NOMO-1 (cell line): ENCODE measurements around the gene NEK11.

Experiments
- DNase-seq, 2 experiments: peaks; one replicate each; lab custom pipeline; 2025; ENCODE audit not compliant: unreplicated experiment in 2 of 2; lab: John Stamatoyannopoulos, UW

NEK11 gene

GRCh38 chr3:131221731-131222130, 195.1 kb downstream of the NEK11 start:
- DNase-seq = no peak

GRCh38 chr3:131222599-131222998, 195.9 kb downstream of the NEK11 start:
- DNase-seq = no peak

DNA sequence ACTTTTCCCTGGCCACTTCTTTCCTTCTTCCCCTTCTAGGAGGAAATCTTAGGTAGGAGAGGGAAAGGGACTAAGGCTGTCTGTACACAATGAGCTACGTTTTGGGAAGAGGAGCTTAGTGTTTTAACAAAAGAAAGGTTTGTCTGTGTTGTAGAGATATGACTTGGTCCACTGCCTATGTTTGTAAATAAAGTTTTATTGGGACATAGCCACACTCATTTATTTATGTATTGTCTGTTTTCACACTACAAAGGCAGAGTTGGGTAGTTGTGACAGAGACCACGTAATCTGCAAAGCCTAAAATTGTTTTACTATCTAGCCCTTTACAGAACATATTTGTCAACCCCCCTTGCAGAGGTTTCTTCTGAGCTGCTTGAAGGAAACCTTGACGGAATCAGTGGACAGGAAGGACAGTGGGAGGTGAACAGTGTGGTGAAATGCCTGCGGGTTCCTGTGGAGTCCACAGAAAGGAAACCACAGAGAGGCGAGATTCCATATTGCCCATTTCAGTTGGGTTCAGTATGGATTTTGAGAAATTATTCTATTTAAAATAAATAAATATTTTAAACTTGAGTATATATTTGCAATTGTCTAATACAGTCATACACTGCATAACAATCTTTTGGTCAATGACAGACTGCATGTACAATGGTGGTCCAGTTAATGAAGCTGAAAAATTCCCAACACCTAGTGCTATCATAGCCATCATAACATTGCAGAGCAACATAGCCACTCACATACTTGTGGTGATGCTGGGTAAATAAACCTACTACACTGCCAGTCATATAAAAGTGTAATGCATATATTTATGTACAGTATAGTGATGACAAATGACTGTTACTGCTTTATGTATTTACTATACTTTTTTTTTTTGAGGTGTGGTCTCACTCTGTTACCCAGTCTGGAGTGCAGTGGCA, 197.0 kb downstream of the NEK11 start:
- no peak for DNase-seq

DNA sequence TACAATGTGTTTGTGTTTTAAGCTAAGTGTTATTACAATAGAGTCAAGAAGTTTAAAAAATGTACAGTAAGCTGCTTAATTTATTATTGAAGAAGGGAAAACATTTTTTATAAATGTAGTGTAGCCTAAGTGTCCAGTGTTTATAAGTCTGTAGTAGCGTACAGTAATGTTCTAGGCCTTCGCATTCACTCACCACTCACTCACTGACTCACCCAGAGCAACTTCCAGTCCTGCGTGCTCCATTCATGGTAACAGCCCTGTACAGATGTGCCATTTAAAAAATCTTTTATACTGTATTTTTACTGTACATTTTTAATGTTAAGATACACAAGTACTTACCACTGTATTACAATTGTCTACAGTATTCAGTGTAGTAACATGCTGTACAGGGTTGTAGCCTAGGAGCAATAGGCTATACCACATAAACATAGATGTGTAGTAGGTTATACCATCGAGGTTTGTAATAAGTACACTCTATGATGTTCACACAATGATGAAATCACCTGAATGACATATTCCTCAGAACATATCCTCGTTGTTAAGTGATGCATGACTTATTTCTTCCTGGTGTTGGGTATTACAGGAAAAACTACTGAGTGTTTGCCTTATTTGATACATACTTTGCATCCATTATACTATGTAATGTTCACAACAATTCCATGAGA, 198.3 kb downstream of the NEK11 start:
- no peak for DNase-seq

DNA sequence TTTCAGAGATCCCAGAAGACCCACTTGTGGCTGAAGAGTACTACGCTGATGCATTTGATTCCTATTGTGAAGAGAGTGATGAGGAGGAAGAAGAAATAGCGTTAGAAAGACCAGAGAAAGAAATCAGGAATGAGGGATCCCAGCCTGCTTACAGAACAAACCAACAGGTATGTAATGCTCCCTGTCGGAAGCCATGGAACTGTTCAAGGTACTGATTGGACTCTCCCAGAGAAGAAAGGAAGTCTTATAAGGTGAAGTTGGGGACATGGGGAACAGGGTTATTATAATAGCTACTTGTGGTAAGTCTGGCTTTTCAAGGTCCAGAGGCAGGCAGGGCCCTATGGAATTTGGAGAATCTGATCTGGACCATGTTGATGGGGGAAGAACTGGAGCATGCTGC, 201.8 kb downstream of the NEK11 start:
- DNase-seq = no peak

DNA sequence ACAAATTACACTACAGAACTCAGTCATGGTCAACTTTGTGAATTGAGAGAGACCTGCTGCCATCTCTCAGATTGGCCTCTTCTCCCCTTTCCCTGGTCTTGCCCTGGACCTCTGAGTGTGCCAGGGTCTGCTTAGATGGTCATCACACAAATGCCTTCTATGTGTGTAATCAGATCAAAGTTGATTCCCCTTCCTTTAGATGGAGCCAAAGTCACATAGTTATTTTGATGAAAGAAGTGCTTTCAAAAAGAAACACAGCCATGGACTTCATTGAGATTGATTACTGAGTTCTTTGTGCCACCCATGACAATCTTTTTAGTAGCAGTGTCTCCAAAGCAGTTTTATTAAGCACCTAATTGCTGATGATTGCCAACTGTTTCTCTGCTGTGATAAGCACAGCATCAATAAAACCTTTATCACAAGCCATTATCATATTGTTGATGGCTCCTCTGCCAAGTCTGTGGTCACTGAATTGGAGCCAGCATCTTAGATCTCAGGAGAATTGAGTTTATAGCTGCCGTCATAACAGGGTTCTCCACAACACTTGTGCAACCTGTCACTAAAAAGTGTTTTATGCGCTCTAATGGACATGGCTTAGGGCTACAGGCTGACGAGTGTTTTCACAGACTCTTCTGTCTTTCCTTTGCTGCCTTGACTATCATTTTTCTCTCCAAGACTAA, 205.2 kb downstream of the NEK11 start:
- no peak for DNase-seq

- DNase-seq = no peak
Measured at GRCh38 chr3:131232711-131233267, 206.1 kb downstream of the NEK11 start.

DNA sequence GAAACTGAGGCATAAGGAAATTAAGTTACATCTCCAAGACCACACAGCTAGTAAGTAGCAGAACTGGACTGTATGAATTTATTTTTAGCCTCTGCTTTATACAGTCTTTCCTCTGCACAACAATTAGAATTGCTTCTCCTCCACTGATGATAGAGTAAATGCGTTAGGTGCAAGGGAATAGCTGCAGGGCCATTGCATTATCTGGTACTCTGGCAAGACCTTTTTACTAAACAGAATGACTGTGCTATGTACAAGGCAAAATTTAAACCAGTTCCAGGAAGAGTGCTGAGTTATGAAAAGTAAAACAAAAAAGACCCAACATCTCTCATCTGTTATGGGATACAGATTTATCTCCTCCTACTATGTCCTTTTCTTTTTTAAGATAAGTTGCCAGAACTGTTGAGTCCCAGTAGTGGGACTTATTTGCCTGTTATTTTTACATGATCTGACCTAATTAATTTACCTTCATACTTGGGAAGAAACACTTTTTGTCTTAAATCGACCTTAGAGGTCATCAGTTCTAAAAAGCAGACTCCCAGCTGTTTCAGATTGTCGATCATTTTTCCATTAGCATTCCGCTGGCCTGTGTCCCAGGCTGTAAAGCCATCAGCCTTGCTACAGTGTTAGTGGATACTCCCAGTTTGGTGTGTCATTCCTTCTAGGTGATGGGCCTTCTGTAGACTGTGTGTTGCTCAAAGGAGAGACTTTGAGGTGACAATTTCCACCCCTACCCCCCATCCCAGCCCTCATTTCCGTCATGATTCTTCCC, 207.4 kb downstream of the NEK11 start:
- DNase-seq = no peak

GRCh38 chr3:131236421-131236820, 209.7 kb downstream of the NEK11 start:
- DNase-seq = no peak

DNA sequence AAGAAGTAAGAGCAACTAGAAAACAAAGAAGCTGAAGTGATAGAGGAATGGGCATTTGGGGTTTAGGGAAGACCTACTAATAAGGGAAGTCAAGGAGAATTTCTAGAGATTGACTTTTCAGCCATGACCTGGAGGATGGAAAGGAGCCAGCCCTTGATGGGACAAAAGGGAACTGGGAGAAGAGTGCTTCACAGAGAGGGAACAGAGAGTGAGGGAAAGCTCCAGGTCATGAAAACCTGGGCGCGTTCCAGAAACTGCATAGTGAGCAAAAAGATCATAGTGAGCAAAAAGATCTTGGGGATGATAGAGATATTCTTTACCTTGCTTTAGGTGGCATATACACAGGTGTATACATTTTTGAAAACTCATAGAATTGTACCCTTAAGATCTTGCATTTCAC, 211.8 kb downstream of the NEK11 start:
- DNase-seq = no peak

DNA sequence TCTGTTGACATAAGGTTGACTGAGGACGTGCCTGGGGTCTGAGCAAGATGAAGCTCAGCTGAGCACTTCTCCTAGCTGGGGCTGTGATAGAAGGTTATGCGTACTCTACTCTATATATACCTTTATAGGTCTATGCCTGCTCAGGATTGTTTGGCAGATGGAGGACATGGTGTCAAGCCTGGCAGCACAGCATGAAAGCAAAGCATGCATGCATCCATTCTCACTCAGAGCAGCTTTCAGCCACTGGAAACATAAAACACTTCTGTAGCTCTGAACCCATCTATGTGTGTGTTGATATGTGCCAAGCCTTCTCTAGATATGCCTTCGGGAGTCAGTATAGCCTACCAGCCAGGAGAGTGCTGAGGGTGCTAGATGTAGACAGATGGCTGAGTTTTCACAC, 212.6 kb downstream of the NEK11 start:
- DNase-seq = no peak

DNA sequence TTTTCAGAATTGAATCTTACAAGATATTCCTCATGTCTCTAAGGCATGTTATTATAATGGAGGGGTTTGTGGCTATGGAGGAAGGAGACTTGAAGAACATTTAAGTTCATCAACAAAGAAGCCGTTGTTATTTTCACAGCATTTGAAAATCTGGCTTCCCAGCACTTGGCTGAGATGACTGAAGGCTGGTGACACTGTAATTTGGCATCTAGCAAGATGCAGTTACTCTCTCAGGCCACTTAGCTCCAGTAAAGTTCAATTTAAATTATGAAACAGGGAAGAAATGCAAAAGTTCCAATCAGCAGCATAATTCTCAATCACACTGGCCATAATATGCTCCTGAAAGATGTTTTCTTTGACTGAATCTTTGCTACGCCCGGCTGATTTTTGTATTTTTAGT, 215.5 kb downstream of the NEK11 start:
- no peak for DNase-seq

DNA sequence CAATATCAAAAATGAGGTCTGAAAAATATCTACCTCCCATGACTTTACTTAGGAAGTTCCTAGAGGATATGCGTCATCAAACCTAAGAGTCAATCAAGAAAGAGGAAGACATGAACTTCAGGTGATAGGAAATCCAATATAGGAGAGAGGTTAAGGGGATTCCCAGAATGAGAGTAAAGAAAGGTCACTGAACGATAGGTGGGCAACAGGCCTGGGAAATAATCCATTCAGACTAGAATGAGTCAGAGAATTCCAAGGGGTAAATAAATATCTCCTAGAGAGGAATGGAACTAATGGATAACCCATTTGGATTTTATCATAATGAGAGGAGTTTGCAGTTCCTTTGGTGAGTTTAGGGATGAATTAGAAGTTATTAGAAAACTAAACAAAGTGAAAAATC, 223.8 kb downstream of the NEK11 start:
- no peak for DNase-seq

DNA sequence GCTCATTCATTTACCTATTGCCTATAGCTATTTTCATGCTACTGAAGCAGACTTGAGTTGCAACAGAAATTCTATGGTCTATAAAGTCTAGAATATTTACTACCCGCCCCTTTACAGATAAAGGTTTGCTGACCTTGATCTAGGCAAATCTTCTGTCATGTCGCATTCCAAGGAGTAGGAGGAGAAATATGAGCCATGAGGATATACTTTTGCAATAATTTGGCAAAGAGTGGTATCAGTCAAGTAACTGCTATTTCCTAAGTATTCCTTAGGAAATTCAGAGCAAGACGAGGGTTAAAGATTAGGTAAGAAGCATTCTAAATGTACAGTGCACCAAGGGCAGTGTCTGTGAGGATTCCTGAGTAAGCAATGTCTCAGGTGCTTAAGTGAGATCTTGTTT, 233.8 kb downstream of the NEK11 start:
- no peak for DNase-seq

- no peak for DNase-seq
Measured at GRCh38 chr3:131261104-131261503, 234.4 kb downstream of the NEK11 start.

- no peak for DNase-seq
Measured at GRCh38 chr3:131275556-131275955, 248.9 kb downstream of the NEK11 start.

DNA sequence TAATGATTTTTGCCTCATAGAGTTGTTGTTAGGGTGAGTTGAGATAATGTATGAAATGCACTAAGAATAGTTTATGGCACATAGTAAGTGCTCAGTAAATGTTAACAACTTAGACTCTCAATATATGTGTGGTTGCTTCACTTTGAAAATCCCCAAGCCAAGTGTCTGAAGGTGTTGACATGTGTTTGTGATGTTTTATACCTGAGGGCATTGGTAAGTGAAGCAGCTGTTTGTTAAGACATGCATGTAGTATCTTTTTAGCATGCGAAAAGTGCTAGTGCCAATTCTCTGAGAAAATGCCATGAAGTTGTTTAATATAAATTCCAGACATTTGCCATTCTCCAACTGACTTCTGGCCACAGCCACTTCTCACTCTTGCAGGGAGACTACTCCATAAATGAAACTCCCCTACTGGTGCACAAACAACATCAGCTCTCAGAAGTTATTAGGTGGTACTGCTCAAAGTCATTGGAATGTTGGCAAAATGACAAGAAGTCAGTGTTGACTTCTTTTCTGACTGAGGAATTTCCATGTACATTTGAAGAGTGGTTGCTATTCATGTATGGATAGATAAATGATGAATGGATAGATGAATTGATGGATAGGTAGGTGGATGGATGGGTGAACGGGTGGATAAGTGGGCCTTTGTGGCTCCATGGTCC, 251.3 kb downstream of the NEK11 start:
- DNase-seq = no peak

- no peak for DNase-seq
Measured at GRCh38 chr3:131279577-131279976, 252.9 kb downstream of the NEK11 start.

- DNase-seq = no peak
Measured at GRCh38 chr3:131282379-131282778, 255.7 kb downstream of the NEK11 start.

- no peak for DNase-seq
Measured at GRCh38 chr3:131282967-131283366, 256.3 kb downstream of the NEK11 start.
